Left ventricle myocardium inferior (tissue), 1 donor: ENCODE data around the gene SVOPL. TPM values are rescaled to one million over a fixed set of nuclear protein-coding genes. Genes with fewer than 3 reads are reported as not detected.
"Not testable (repeated sequence)": the region's sequence is repeated elsewhere in the genome, so short reads cannot be mapped to it uniquely, and the experiment has no call there.

Experiments
- DNase-seq: peaks from one replicate; pipeline ENCODE4 v3.0.0-alpha.2; 2020
- H3K27ac ChIP-seq: fragments of 200-600 bp; replicated peaks from 2 replicates; pipeline ENCODE4 v1.8.0; 2021
- H3K27me3 ChIP-seq: fragments of 200-600 bp; 2 replicates; pipeline ENCODE4 v1.8.0; 2021; ENCODE audit warnings: low read depth
- H3K36me3 ChIP-seq: fragments of 200-600 bp; 2 replicates; pipeline ENCODE4 v1.8.0; 2021
- H3K4me1 ChIP-seq: fragments of 200-600 bp; 2 replicates; pipeline ENCODE4 v1.8.0; 2021
- H3K4me3 ChIP-seq: fragments of 200-600 bp; 2 replicates; pipeline ENCODE4 v1.8.0; 2021; ENCODE audit warnings: mild to moderate bottlenecking, moderate library complexity
- H3K9me3 ChIP-seq: fragments of 200-600 bp; replicated peaks from 2 replicates; pipeline ENCODE4 v1.8.0; 2021
- intact Hi-C: fragments of 100-400 bp; cut with micrococcal nuclease; formaldehyde crosslinking; loops from one replicate; pipeline ENCODE4 v1.11.0; 2022
- total RNA-seq: library from RNA; stranded (reverse); fragmentation: NEBNext Ultra II Directional; extraction: Animal tissue kit (Norgen Biotek cat#: 25700); gene quantifications from one replicate; pipeline ENCODE4 v1.2.1, GENCODE V29; 2021
- TF ChIP-seq, protein P1 (sequence below): fragments of 200-600 bp; IDR thresholded peaks from 2 replicates; pipeline ENCODE4 v1.8.0; 2021; ENCODE audit warnings: antibody characterized with exemption, mild to moderate bottlenecking, borderline replicate concordance
- donor health status: DM: no; HTN: yes; CAD: no; lungs with severe emphysema.

The SVOPL gene
- total RNA-seq, 1 donor from 2014 or later: not detected

- no peaks in the 10 kb centered on the region for H3K36me3 ChIP-seq
- H3K9me3 ChIP-seq: no peaks in the 10 kb centered on the region
- no peak overlapping the region for H3K4me3 ChIP-seq
- H3K4me1 ChIP-seq: no peaks in the 10 kb centered on the region
- TF ChIP-seq, protein P1, sequence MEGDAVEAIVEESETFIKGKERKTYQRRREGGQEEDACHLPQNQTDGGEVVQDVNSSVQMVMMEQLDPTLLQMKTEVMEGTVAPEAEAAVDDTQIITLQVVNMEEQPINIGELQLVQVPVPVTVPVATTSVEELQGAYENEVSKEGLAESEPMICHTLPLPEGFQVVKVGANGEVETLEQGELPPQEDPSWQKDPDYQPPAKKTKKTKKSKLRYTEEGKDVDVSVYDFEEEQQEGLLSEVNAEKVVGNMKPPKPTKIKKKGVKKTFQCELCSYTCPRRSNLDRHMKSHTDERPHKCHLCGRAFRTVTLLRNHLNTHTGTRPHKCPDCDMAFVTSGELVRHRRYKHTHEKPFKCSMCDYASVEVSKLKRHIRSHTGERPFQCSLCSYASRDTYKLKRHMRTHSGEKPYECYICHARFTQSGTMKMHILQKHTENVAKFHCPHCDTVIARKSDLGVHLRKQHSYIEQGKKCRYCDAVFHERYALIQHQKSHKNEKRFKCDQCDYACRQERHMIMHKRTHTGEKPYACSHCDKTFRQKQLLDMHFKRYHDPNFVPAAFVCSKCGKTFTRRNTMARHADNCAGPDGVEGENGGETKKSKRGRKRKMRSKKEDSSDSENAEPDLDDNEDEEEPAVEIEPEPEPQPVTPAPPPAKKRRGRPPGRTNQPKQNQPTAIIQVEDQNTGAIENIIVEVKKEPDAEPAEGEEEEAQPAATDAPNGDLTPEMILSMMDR: no peak
- no peak for DNase-seq
- intact Hi-C loops: no loop called here
- no peaks in the 10 kb centered on the region for H3K27me3 ChIP-seq
- H3K27ac ChIP-seq: no peak overlapping the region
These were observed 4.0 kb upstream of the SVOPL start for GRCh38 chr7:138705167-138705566.

- H3K9me3 ChIP-seq: no peaks in the 10 kb centered on the region
- no peak overlapping the region for H3K27ac ChIP-seq
- no peak overlapping the region for H3K4me3 ChIP-seq
- H3K36me3 ChIP-seq: no peaks in the 10 kb centered on the region
- TF ChIP-seq, protein P1: no peak
- peaks cover 12% of the 10 kb centered on the region for H3K27me3 ChIP-seq
- intact Hi-C loops: no loop called here
- DNase-seq: no peak
- H3K4me1 ChIP-seq: no peaks in the 10 kb centered on the region
These were observed 368 bp upstream of the SVOPL start for GRCh38 chr7:138701537-138701923.

DNA sequence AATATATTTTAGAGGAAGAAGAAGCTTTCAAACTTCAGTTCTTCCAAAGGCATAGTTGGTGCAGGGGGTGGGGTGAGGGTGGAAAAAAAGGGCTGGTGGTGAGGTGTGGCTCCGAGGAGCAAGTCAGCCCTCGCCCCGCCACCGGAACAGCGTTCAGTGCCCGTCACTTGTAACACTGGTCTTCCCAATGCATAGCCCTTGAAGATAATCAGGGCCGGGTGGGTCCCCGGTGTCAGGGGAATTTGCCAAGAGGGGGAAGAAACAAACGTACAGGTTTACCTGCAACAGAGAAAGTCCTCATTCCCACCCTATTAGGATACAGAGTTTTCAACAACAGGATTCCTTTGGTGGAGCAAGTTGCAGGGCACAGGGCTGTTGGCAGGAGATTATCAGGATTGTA lies 1.5 kb downstream of the SVOPL start:
- H3K4me3 ChIP-seq: no peak overlapping the region
- TF ChIP-seq, protein P1: no peak
- no peaks in the 10 kb centered on the region for H3K9me3 ChIP-seq
- no peaks in the 10 kb centered on the region for H3K4me1 ChIP-seq
- peaks cover 12% of the 10 kb centered on the region for H3K27me3 ChIP-seq
- intact Hi-C loops: no loop called here
- no peak for DNase-seq
- H3K27ac ChIP-seq: no peak overlapping the region
- H3K36me3 ChIP-seq: no peaks in the 10 kb centered on the region

DNA sequence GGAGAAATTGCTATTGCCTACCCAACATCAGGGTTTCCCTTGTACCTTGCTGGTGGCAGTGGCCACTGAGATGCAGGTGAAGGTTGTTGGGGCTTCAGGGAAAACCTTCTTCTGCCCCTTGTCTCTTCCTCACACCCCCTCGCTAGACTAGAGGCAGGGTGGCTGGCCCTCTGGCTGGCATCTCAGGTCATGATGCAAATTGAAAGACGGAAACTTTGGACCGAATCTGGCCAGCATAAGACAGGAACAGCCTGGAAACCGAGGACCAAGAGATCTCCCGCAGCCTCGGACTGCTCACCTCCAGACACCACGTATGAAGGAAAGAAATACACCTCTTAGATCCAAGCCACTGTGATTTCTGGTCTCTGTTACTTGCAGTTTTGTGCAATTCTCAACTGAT lies 2.9 kb downstream of the SVOPL start:
- Histone ChIP-seq H3K27ac (no peak overlapping the region), H3K4me3 (no peak overlapping the region), H3K36me3 (no peaks in the 10 kb centered on the region), H3K27me3 (peaks cover 12% of the 10 kb centered on the region), H3K9me3 (no peaks in the 10 kb centered on the region), H3K4me1 (no peaks in the 10 kb centered on the region)
- intact Hi-C loops: no loop called here
- no peak for DNase-seq
- TF ChIP-seq, protein P1: no peak

- TF ChIP-seq, protein P1: no peak
- Histone ChIP-seq H3K9me3 (no peaks in the 10 kb centered on the region), H3K27me3 (peaks cover 12% of the 10 kb centered on the region), H3K27ac (no peak overlapping the region), H3K4me3 (no peak overlapping the region), H3K4me1 (no peaks in the 10 kb centered on the region), H3K36me3 (no peaks in the 10 kb centered on the region)
- DNase-seq: no peak
- intact Hi-C loops: no loop called here
These were observed 3.5 kb downstream of the SVOPL start for GRCh38 chr7:138697535-138698182.

DNA sequence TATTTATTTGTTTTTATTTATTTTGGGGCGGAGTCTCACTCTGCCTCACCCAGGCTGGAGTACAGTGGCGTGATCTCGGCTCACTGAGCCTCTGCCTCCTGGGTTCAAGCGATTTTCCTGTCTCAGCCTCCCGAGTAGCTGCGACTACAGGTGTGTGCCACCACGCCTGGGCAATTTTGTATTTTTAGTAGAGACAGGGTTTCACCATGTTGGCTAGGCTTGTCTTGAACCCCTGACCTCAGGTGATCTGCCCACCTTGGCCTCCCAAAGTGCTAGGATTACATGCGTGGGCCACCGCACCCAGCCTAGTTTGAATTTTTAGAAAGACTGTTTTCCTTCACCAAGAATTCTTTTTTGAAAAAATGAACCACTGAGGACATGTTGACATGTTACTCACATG lies 5.4 kb downstream of the SVOPL start:
- intact Hi-C loops, DNase-seq, H3K36me3 ChIP-seq: not testable (repeated sequence)

More for the DNA sequence above, 5.4 kb downstream of the SVOPL start:
- not testable (repeated sequence) for H3K9me3 ChIP-seq, H3K4me3 ChIP-seq, H3K4me1 ChIP-seq, H3K27ac ChIP-seq
- peaks cover 12% of the 10 kb centered on the region for H3K27me3 ChIP-seq
